HG02852 (cell line): Measurements from ENCODE around the gene DDIAS.
"Not testable (repeated sequence)": the region's sequence is repeated elsewhere in the genome, so short reads cannot be mapped to it uniquely, and the experiment has no call there.

Experiments used
- ATAC-seq: cut with Tn5 transposase; IDR thresholded peaks from one replicate; pipeline ENCODE4 v1.9.1; 2021; ENCODE audit warnings: mild to moderate bottlenecking, moderate library complexity; ENCODE audit not compliant: unreplicated experiment

Gene DDIAS

GRCh38 chr11:82889133-82890001, 12.2 kb upstream of the DDIAS start:
- ATAC-seq: peak; percentile 56

- ATAC-seq: no peak
These were observed 11.6 kb upstream of the DDIAS start for GRCh38 chr11:82890002-82890341.

GRCh38 chr11:82890936-82891335, 10.6 kb upstream of the DDIAS start:
- ATAC-seq: no peak

- ATAC-seq: no peak
These were observed 8.8 kb upstream of the DDIAS start for GRCh38 chr11:82892611-82893169.

GRCh38 chr11:82895437-82896091, 6.0 kb upstream of the DDIAS start:
- peak; percentile 33 for ATAC-seq

- no peak for ATAC-seq
These were observed 5.4 kb upstream of the DDIAS start for GRCh38 chr11:82896183-82896582.

GRCh38 chr11:82898241-82898640, 3.3 kb upstream of the DDIAS start:
- ATAC-seq: no peak

GRCh38 chr11:82899186-82899820, 2.2 kb upstream of the DDIAS start:
- ATAC-seq: no peak

GRCh38 chr11:82899957-82900276, 1.6 kb upstream of the DDIAS start:
- ATAC-seq: peak; percentile 2

- ATAC-seq: peak; percentile 80
These were observed 1.0 kb upstream of the DDIAS start, which contains the start of gene PRCP for GRCh38 chr11:82900277-82901164. Gene PRCP (minus strand): TSS chr11:82900430. CDS start chr11:82900402, 28 bp downstream.

- no peak for ATAC-seq
These were observed 468 bp downstream of the DDIAS start for GRCh38 chr11:82901922-82902485.

- ATAC-seq: no peak
These were observed 1.3 kb downstream of the DDIAS start for GRCh38 chr11:82902880-82903279.

GRCh38 chr11:82903843-82904586, 2.5 kb downstream of the DDIAS start:
- ATAC-seq: no peak

GRCh38 chr11:82906236-82906635, 4.7 kb downstream of the DDIAS start:
- no peak for ATAC-seq

GRCh38 chr11:82906931-82907330, 5.4 kb downstream of the DDIAS start:
- ATAC-seq: no peak

GRCh38 chr11:82907371-82907770, 5.8 kb downstream of the DDIAS start:
- no peak for ATAC-seq

- ATAC-seq: no peak
These were observed 6.8 kb downstream of the DDIAS start for GRCh38 chr11:82908311-82908710.

GRCh38 chr11:82909015-82909640, 7.6 kb downstream of the DDIAS start:
- ATAC-seq: no peak

GRCh38 chr11:82919786-82920185, 18.2 kb downstream of the DDIAS start:
- ATAC-seq: not testable (repeated sequence)
